SK-N-MC (cell line): ENCODE measurements around the gene CDK11B.

Source experiments
- DNase-seq: peaks from one replicate; pipeline ENCODE4 v3.0.0-alpha.2; 2011; ENCODE audit warnings: low read depth, low spot score
- H3K27ac ChIP-seq: fragments of 200-600 bp; sonication (generic); 2 replicates; pipeline ENCODE4 v1.5.1; 2016; ENCODE audit warnings: mixed run types
- H3K36me3 ChIP-seq: fragments of 200-600 bp; sonication (generic); 2 replicates; pipeline ENCODE4 v1.6.1; 2017; ENCODE audit warnings: antibody characterized with exemption, low read length, mixed read lengths; ENCODE audit not compliant: insufficient read depth
- H3K4me3 ChIP-seq: fragments of 200-600 bp; sonication (generic); 2 replicates; pipeline ENCODE4 v1.5.1; 2016
- H3K9ac ChIP-seq: fragments of 200-600 bp; sonication (generic); 2 replicates; pipeline ENCODE4 v1.8.0; 2017; ENCODE audit warnings: mixed run types, mixed read lengths; ENCODE audit not compliant: insufficient read length
- H3K9me3 ChIP-seq: fragments of 200-600 bp; sonication (generic); 2 replicates; pipeline ENCODE4 v1.6.1; 2017; ENCODE audit warnings: low read depth, mild to moderate bottlenecking, antibody characterized with exemption, low read length, moderate library complexity, mixed read lengths
- EZH2 ChIP-seq: fragments of 200-600 bp; sonication (generic); IDR thresholded peaks from one replicate; pipeline ENCODE4 v1.6.1; 2017; ENCODE audit warnings: antibody characterized with exemption
- FOXP2 ChIP-seq: optimal IDR thresholded peaks from 2 replicates; pipeline ENCODE3; 2011; ENCODE audit warnings: mild to moderate bottlenecking, moderate library complexity; ENCODE audit not compliant: insufficient read depth; ENCODE audit errors: extremely low read length, control extremely low read depth
- POLR2AphosphoS5 ChIP-seq: IDR thresholded peaks from 2 replicates; pipeline ENCODE4 v1.6.1; 2012; ENCODE audit warnings: mild to moderate bottlenecking, low read depth, low read length, borderline replicate concordance

Gene CDK11B

GRCh38 chr1:1606232-1606631, 52.6 kb downstream of the CDK11B start:
- Histone ChIP-seq H3K9me3 (no peaks in the 10 kb centered on the region), H3K36me3 (no peaks in the 10 kb centered on the region), H3K9ac (no peak overlapping the region), H3K27ac (no peak overlapping the region), H3K4me3 (no peak overlapping the region)
- no peak for DNase-seq
- TF ChIP-seq POLR2AphosphoS5, result no peak

DNA sequence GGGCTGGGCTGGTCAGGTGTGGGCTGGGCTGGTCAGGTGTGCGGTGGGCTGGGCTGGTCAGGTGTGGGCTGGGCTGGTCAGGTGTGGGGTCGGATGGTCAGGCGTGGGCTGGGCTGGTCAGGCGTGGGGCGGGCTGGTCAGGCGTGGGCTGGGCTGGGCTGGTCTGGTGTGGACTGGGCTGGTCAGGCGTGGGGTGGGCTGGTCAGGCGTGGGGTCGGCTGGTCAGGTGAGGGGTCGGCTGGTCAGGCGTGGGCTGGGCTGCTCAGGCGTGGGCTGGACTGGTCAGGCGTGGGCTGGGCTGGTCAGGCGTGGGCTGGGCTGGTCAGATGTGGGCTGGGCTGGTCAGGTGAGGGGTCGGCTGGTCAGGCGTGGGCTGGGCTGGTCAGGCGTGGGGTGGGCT, 53.1 kb downstream of the CDK11B start:
- H3K9me3 ChIP-seq, result no peaks in the 10 kb centered on the region
- H3K36me3 ChIP-seq, result no peaks in the 10 kb centered on the region
- no peak overlapping the region for H3K4me3 ChIP-seq
- TF ChIP-seq FOXP2 (no peak), EZH2 (no peak), POLR2AphosphoS5 (no peak)
- H3K9ac ChIP-seq, result no peak overlapping the region
- no peak overlapping the region for H3K27ac ChIP-seq
- DNase-seq, result no peak

GRCh38 chr1:1605034-1605591, 53.7 kb downstream of the CDK11B start:
- H3K4me3 ChIP-seq, result no peak overlapping the region
- H3K36me3 ChIP-seq, result no peaks in the 10 kb centered on the region
- no peaks in the 10 kb centered on the region for H3K9me3 ChIP-seq
- no peak for DNase-seq
- no peak overlapping the region for H3K27ac ChIP-seq
- H3K9ac ChIP-seq, result no peak overlapping the region
- TF ChIP-seq FOXP2, result no peak
- TF ChIP-seq POLR2AphosphoS5, result no peak
- no peak for TF ChIP-seq EZH2

DNA sequence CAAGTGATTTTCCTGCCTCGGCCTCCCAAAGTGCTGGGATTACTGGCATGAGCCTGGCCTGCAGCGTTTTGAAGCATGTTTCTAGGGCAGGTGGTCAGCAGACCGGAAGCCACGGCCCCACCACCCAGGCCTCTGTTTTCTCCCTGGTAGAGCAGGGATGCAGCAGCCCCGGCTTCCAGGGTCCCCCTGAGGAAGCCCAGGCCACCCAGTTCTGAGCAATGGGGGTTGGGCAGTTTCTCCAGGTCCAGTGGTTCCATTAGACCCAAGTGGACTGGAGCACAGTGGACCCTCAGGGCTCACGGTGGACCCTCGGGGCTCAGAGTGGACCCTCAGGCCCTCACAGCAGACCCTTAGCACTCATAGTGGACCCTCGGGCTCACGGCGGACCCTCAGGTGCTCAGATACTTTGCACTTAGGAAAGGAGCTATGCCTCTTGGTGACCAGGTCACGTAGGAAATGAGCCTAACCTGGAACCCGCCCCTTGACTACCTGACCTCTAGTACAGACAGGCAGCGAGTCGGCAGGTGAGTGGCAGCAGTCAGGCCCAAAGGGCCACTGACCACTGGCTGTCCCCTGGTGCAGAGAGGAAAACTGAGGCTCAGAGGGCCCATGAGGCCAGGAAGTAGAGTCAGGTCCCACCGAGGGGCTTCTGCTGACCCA, 54.3 kb downstream of the CDK11B start:
- H3K9me3 ChIP-seq, result no peaks in the 10 kb centered on the region
- TF ChIP-seq POLR2AphosphoS5 (no peak), FOXP2 (no peak), EZH2 (no peak)
- H3K4me3 ChIP-seq, result no peak overlapping the region
- no peak overlapping the region for H3K27ac ChIP-seq
- no peak overlapping the region for H3K9ac ChIP-seq
- H3K36me3 ChIP-seq, result no peaks in the 10 kb centered on the region
- DNase-seq, result no peak

GRCh38 chr1:1603671-1604373, 55.0 kb downstream of the CDK11B start:
- Histone ChIP-seq H3K36me3 (no peaks in the 10 kb centered on the region), H3K4me3 (no peak overlapping the region), H3K27ac (no peak overlapping the region), H3K9me3 (no peaks in the 10 kb centered on the region), H3K9ac (no peak overlapping the region)
- no peak for DNase-seq
- no peak for TF ChIP-seq FOXP2
- TF ChIP-seq POLR2AphosphoS5, result no peak
- no peak for TF ChIP-seq EZH2

- no peaks in the 10 kb centered on the region for H3K36me3 ChIP-seq
- H3K4me3 ChIP-seq, result no peak overlapping the region
- DNase-seq, result no peak
- no peak overlapping the region for H3K27ac ChIP-seq
- TF ChIP-seq FOXP2 (no peak), POLR2AphosphoS5 (no peak), EZH2 (no peak)
- no peak overlapping the region for H3K9ac ChIP-seq
- no peaks in the 10 kb centered on the region for H3K9me3 ChIP-seq
Observed at GRCh38 chr1:1602968-1603506, 55.8 kb downstream of the CDK11B start.

DNA sequence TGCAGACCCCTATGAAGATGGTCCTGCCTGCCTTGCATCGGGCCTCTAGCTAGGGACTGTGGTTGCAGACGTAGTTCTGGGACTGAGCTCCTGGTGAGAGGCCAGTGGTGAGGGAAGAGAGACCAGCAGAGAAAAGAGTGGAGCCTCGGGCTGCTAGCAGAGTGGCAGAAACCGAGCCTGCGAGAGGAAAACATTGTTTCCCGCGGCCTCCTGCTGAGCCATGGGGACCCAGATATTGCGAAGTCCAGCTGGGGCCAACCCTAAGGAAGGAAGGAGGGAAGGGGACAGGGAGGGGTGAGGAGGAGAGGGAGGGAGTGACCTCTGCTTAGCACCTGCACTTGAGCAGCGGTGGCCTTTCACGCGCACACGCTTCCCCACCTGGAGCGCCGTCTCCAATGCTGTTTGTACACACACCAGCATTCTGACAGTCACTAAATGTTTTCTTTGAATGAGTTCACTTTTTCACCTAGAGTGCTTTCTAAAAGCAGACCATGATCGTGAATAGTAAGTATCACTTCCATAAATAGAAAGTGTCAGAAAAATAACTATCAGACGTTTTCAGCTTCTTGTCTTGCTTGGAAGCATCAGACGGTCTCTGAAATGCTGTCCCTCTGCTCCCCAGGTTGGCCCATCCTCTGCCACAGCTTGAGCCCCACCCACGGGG, 56.4 kb downstream of the CDK11B start:
- Histone ChIP-seq H3K9me3 (no peaks in the 10 kb centered on the region), H3K9ac (no peak overlapping the region), H3K27ac (no peak overlapping the region), H3K4me3 (no peak overlapping the region), H3K36me3 (no peaks in the 10 kb centered on the region)
- TF ChIP-seq FOXP2 (no peak), POLR2AphosphoS5 (no peak), EZH2 (no peak)
- DNase-seq, result no peak

DNA sequence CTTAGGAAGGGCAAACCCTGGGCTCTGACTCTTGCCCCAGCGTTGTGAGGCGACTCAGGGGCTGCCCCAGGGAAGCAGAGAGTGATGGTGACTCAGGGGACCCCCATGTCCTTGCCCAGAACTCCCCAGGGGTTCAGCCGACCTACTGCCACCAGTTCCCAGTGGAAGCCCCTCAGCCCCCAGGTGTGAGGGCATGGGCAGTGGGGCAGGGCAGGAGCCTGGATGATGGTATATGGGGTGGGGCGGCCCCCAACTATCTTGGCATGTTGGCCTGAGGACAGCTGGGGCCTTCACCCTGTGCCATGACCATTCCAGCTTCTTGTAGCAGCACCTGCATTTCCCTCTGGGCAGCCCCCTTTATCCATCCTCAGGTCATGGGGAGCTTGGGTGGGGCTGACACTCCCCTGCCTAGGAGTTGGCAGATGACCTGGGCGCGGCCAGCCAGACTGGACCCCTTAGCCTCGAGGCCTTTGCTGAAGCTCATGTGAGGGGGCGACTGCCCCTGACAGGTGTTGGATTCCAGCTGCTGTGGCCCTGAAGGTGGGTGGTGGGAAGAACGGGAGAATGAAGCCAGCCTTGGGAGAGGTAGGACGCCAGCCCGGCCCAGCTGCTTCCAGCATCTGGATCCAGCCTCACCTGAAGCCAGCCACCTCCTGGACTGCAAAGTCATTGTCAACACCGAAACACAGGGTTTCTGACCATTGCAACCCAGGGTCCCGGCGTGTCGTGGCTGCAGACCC, 57.1 kb downstream of the CDK11B start:
- Histone ChIP-seq H3K27ac (no peak overlapping the region), H3K4me3 (no peak overlapping the region), H3K9ac (no peak overlapping the region), H3K36me3 (no peaks in the 10 kb centered on the region), H3K9me3 (no peaks in the 10 kb centered on the region)
- TF ChIP-seq FOXP2, result no peak
- TF ChIP-seq EZH2, result no peak
- no peak for TF ChIP-seq POLR2AphosphoS5
- DNase-seq, result no peak
